OCI-LY3 (cell line): ENCODE results near the gene SNX6.

Experiments
- CTCF ChIP-seq: fragments of 200-600, 300-600 bp; sonication (generic); IDR thresholded peaks from 2 replicates; pipeline ENCODE4 v1.5.1; 2014; ENCODE audit warnings: antibody characterized with exemption, low read length, low read depth
- EZH2phosphoT487 ChIP-seq: fragments of 200-600 bp; shearing (Covaris generic); IDR thresholded peaks from 2 replicates; pipeline ENCODE4 v1.6.1; 2018; ENCODE audit warnings: antibody characterized with exemption, mixed run types, low read depth

DNA sequence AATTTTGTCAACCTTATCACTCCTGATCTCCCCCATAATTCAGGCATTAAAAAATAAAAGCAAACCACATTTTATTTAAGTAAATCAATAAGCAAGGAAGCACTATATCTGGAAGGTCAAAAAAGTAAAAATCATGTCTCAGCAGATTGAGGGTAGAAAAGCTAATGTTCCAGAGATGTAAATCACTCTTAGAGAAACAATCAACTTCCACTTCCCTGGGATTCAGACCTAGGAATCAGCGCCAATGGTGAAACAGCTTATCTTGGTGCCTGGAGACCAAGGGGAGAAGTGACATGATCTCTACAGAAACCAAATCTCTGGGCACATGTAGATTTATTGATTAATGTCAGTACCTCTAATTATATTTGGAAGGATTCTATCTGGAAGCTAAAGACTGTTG lies 10.9 kb upstream of the SNX6 start:
- TF ChIP-seq CTCF (no peak), EZH2phosphoT487 (no peak)
